SK-N-SH treated with all-trans-retinoic acid at 6 μM for 48 hours (cell line): Measurements from ENCODE around the gene HADHA.

Source experiments
- ARNTL ChIP-seq: fragments of 450-650 bp; formaldehyde crosslinking; IDR thresholded peaks from 2 replicates; pipeline ENCODE4 v1.5.0; 2020; ENCODE audit warnings: low read depth, mild to moderate bottlenecking, moderate library complexity, borderline replicate concordance
- TF ChIP-seq, protein P1 (sequence below): fragments of 250-450 bp; sonication (Bioruptor Pico); IDR thresholded peaks from 2 replicates; pipeline ENCODE4 v1.8.0; 2021; ENCODE audit warnings: low read depth, mild to moderate bottlenecking, moderate library complexity, borderline replicate concordance

DNA sequence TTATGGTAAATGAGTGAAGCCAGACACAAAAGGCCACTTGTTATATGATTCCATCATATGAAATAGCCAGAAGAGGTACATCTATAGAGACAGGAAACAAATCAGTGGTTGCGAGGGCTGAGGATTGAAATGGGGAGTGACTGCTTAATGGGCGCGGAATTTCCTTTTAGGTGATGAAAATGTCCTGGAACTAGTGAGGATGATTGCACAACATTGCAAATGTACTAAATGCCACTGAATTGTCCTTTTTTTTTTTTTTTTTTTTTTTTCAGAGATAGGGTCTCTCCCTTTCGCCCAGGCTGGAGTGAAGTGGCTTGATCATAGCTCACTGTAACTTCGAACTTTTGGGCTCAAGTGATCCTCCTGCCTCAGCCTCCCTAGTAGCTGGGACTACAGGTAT, 86.9 kb downstream of the HADHA start:
- TF ChIP-seq ARNTL: no peak
- TF ChIP-seq, protein P1, sequence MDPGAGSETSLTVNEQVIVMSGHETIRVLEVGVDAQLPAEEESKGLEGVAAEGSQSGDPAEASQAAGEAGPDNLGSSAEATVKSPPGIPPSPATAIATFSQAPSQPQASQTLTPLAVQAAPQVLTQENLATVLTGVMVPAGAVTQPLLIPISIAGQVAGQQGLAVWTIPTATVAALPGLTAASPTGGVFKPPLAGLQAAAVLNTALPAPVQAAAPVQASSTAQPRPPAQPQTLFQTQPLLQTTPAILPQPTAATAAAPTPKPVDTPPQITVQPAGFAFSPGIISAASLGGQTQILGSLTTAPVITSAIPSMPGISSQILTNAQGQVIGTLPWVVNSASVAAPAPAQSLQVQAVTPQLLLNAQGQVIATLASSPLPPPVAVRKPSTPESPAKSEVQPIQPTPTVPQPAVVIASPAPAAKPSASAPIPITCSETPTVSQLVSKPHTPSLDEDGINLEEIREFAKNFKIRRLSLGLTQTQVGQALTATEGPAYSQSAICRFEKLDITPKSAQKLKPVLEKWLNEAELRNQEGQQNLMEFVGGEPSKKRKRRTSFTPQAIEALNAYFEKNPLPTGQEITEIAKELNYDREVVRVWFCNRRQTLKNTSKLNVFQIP (CRISPR knock-in tag): no peak
